ENCODE measurements around the gene TMEM161B.
"Not testable (repeated sequence)": the region's sequence is repeated elsewhere in the genome, so short reads cannot be mapped to it uniquely, and the experiment has no call there.

TMEM161B gene

DNA sequence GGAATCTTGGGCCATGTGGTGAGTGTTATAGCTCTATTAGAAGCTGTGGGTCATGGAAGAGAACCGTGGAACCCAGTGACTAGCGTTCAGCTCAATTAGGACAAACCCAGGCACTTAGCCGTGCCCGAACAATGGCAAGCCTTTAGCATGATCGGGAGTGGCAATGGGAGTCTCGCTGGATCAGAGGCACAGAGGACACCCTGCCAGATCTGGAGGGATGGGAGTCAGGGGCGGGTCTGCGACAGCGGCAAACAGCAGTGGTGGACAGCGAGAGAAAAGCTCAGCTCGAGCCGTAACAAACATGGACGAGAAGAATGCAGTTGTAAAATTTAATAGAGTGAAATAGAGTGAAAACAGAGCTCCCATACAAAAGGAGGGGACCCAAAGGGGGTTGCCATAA is 91.2 kb downstream of the TMEM161B start:
- not testable (repeated sequence) for DNase-seq, H3K27ac Mint-ChIP-seq, H3K4me3 Mint-ChIP-seq, H3K4me1 Mint-ChIP-seq, H3K9me3 Mint-ChIP-seq, H3K36me3 Mint-ChIP-seq
- CTCF ChIA-PET: interaction anchor here (0.6 kb wide), 1 partner anchor 412 kb away, joined by 3 read pairs; no protein-coding TSS in a partner anchor
- peaks cover 11% of the 10 kb centered on the region for H3K27me3 Mint-ChIP-seq

DNA sequence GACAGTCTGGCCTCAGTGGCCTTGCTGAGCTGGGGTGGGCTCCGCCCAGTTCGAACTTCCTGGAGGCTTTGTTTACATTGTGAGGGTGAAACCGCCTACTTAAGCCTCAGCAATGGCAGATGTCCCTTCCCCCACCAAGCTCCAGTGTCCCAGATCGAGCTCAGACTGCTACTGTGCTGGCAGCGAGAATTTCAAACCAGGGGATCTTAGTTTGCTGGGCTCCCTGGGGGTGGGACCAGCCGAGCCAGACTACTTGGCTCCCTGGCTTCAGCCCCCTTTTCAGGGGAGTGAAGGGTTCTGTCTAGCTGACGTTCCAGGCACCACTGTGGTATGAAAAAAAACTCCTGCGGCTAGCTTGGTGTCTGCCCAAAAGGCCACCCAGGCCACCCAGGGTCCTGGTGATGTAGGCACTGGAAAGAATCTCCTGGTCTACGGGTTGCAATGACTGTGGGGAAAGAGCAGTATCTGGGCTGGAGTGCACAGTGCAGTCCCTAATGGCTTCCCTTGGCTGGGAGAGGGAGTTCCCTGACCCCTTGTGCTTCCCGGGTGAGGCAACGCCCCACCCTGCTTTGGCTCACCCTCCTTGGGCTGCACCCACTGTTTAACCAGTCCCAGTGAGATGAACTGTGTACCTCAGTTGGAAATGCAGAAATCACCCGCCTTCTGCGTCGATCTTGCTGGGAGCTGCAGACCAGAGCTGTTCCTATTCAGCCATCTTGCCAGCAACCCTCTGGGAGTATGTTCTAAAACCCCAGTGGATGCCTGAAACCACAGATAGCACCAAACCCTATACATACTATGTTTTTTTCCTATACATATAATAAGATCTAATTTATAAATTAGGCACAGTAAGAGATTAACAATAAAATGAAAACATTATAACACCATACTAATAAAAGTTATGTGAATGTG is 95.5 kb downstream of the TMEM161B start:
- no peaks in the 10 kb centered on the region for H3K36me3 Mint-ChIP-seq
- peaks cover 9% of the 10 kb centered on the region for H3K9me3 Mint-ChIP-seq

DNA sequence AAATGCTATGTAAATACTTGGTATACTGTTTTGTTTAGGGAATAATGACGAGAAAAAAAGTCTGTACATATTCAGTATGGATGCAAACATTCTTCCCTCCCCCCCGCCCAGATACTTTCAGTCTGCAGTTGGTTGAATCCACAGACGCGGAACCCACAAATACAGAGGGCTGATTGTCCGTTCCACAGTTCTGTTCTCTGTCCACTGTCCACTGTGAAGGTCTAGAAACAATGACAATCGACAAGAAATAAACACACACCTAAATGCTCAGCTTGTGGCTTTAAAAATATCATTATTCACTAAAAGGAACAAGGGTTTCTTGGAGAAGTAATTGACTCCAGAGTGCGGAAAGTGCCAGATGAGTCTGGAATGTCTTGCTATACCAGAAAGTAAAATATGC is 109.1 kb downstream of the TMEM161B start:
- Mint-ChIP-seq H3K27me3 (no peaks in the 10 kb centered on the region), H3K36me3 (no peaks in the 10 kb centered on the region), H3K4me3 (no peak overlapping the region), H3K4me1 (no peaks in the 10 kb centered on the region), H3K27ac (no peak overlapping the region), H3K9me3 (no peaks in the 10 kb centered on the region)
- no peak for DNase-seq
- CTCF ChIA-PET: no interaction called here

More for the DNA sequence above, 95.5 kb downstream of the TMEM161B start:
- no peak overlapping the region for H3K4me3 Mint-ChIP-seq
- CTCF ChIA-PET: no interaction called here
- peaks cover 14% of the 10 kb centered on the region for H3K27me3 Mint-ChIP-seq
- no peak for DNase-seq
- H3K27ac Mint-ChIP-seq: no peak overlapping the region
- H3K4me1 Mint-ChIP-seq: no peaks in the 10 kb centered on the region

DNA sequence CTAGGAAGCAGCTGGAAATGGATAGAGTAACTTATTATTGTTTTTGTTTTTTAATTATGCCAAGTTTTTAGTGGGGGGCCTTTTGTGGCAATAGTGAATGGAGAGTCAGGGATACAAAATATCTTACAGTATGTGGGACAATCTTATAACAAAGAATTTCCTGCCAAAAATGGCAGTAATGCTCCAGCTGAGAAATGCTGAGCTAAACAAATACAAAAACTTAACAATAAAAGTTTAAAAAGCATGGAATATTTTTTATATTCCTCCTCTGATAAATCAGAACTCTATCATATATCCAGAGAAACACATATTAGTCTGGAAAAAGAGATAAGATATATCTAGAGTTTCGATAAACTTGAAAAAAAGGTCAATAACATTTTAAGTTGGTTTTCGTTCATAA is 110.6 kb downstream of the TMEM161B start:
- Mint-ChIP-seq H3K27ac (no peak overlapping the region), H3K27me3 (no peaks in the 10 kb centered on the region), H3K4me3 (no peak overlapping the region), H3K9me3 (no peaks in the 10 kb centered on the region), H3K36me3 (no peaks in the 10 kb centered on the region), H3K4me1 (no peaks in the 10 kb centered on the region)
- no peak for DNase-seq
- CTCF ChIA-PET: no interaction called here

DNA sequence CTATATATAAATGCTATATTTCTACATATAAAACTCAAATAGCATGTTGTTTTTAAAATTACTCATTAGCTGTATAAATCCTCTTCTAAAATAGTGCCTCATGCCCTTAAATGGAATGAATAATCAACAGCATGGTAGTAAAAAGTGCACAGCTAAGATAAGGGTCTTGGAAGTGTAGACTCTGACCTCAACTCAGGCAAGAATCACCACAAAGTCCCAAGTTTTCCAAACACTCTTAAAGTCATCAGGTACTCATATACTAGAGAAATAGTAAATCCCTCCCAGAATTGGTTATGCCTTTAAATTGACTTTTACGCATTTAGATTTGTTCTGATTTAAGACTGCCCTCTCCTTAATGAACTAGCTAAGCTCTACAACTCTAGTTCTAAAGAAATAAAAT is 113.8 kb downstream of the TMEM161B start:
- Mint-ChIP-seq H3K27me3 (peaks cover 3% of the 10 kb centered on the region), H3K9me3 (peaks cover 3% of the 10 kb centered on the region), H3K36me3 (peaks cover 1% of the 10 kb centered on the region), H3K4me3 (no peak overlapping the region), H3K4me1 (no peaks in the 10 kb centered on the region), H3K27ac (no peak overlapping the region)
- DNase-seq: no peak
- CTCF ChIA-PET: no interaction called here

DNA sequence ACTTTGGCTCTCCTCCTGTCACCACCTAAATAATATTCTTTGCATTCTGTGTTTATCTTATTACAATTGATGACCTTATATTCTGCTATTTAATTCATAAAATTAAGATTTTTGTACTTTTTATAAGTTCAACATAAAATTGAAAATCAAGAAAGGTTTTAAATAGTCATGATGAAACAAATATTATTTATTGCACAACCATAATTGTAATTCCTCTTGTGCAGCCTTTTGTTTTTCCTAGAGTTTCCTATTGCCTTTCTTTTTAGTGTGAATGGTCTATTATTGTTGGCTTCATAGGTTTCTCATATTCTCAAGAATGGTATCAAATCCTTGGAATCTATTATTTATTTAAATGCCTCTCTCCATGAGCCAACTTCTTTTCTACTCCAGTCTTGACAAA is 117.9 kb downstream of the TMEM161B start:
- CTCF ChIA-PET: no interaction called here
- Mint-ChIP-seq H3K27ac (no peak overlapping the region), H3K9me3 (peaks cover 3% of the 10 kb centered on the region), H3K4me3 (no peak overlapping the region), H3K36me3 (peaks cover 1% of the 10 kb centered on the region), H3K27me3 (peaks cover 13% of the 10 kb centered on the region), H3K4me1 (peaks cover 3% of the 10 kb centered on the region)
- no peak for DNase-seq

DNA sequence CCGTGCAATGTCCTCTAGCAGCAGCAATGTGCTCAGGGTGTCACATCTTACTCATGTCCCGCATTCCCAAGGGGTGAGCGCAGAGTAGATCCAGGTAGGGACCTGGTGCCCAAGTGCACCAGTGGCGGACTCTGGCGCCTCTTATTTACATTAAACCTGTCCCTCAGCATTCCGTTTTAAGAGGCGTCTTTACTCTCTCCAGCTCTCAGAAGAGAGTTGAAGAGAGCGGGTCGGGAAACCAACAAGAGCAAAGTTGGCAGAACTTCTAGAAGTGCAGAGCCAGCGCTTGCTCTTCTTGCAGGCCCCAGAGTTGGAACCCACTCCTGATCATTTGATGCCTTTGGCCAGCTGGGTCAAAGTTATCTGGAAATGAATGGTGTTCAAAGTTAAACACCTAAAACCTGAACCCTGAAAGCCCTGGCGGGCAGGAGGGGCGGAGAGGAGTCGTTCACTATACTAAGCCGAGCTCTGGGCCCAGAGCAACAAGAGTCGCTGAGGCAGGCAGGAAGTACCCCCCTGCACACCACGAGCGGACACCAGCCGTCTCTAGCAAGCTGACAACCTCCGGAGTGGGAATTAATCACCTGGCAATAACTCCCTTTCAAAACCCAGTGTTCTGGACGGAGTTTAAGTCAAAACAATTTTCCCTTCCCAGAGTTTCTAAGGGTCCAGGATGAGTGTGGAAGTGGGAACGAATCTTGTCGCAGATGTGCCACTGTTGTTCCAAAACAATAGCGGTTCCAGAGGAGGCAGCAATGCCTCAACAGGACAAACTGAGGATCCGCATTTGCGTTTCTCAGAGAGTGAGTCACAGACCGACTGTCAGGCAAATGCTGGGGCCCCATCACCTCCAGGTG is 122.8 kb downstream of the TMEM161B start:
- no peak overlapping the region for H3K4me3 Mint-ChIP-seq
- peaks cover 20% of the 10 kb centered on the region for H3K4me1 Mint-ChIP-seq
- H3K27ac Mint-ChIP-seq: no peak overlapping the region
- peaks cover 6% of the 10 kb centered on the region for H3K36me3 Mint-ChIP-seq
- CTCF ChIA-PET: interaction anchor here (1.2 kb wide), 1 partner anchor 456 kb away, joined by 3 read pairs; no protein-coding TSS in a partner anchor
- H3K9me3 Mint-ChIP-seq: no peaks in the 10 kb centered on the region
- H3K27me3 Mint-ChIP-seq: peaks cover 10% of the 10 kb centered on the region
- peak; percentile 25 for DNase-seq

DNA sequence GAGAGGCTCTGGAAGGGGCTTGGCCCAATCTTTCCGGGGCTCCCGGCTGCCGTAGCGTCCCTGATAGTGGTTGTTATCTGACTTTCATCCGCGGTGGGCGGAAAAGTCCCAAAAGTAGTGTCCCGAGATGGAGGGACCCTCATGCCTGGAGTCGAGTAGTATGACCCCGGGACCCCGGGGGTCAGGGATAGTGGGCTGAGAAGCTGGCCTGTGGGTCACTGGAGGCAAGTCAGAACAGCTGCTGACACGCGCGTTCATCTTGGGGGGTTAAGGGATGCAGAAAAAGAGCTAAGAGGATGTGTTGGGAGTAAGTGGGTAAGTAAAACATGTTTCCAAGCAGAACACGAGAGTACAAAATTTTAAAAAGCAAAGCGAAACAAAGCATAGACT is 123.4 kb downstream of the TMEM161B start:
- peaks cover 20% of the 10 kb centered on the region for H3K4me1 Mint-ChIP-seq

More for the DNA sequence above, 123.4 kb downstream of the TMEM161B start:
- Mint-ChIP-seq H3K4me3 (no peak overlapping the region), H3K9me3 (no peaks in the 10 kb centered on the region), H3K36me3 (peaks cover 6% of the 10 kb centered on the region), H3K27ac (no peak overlapping the region), H3K27me3 (peaks cover 10% of the 10 kb centered on the region)
- CTCF ChIA-PET: interaction anchor here (1.2 kb wide), 1 partner anchor 457 kb away, joined by 3 read pairs; no protein-coding TSS in a partner anchor
- DNase-seq: no peak
